Stomach (tissue), 4 donors: Measurements from ENCODE around the gene DNAJC4.

Experiments used
- EP300 ChIP-seq: sonication (generic); formaldehyde crosslinking; IDR thresholded peaks from one replicate; pipeline ENCODE4 v1.6.1; 2017; ENCODE audit warnings: antibody characterized with exemption
- POLR2A ChIP-seq, 4 donors: fragments of 450-650 bp; IDR thresholded peaks; one replicate each; pipeline ENCODE4 v1.6.1; 2016; ENCODE audit warnings: antibody characterized with exemption in 4 of 4, control low read depth in 2 of 4, mild to moderate bottlenecking in 1 of 4, moderate library complexity in 1 of 4
- TF ChIP-seq, protein P1 (sequence below), 7 experiments: fragments of 450-650 bp in 4 of 7; fragments of 200-600 bp in 3 of 7; sonication (generic) in 3 of 7; IDR thresholded peaks; one replicate each; pipeline ENCODE4 v1.5.1; 2016 to 2019; ENCODE audit warnings: antibody characterized with exemption in 7 of 7, control low read depth in 2 of 7, mild to moderate bottlenecking in 1 of 7

- TF ChIP-seq POLR2A (IDR thresholded peaks at IDR 0.05) (no peak), EP300 (no peak)
- TF ChIP-seq, protein P1, sequence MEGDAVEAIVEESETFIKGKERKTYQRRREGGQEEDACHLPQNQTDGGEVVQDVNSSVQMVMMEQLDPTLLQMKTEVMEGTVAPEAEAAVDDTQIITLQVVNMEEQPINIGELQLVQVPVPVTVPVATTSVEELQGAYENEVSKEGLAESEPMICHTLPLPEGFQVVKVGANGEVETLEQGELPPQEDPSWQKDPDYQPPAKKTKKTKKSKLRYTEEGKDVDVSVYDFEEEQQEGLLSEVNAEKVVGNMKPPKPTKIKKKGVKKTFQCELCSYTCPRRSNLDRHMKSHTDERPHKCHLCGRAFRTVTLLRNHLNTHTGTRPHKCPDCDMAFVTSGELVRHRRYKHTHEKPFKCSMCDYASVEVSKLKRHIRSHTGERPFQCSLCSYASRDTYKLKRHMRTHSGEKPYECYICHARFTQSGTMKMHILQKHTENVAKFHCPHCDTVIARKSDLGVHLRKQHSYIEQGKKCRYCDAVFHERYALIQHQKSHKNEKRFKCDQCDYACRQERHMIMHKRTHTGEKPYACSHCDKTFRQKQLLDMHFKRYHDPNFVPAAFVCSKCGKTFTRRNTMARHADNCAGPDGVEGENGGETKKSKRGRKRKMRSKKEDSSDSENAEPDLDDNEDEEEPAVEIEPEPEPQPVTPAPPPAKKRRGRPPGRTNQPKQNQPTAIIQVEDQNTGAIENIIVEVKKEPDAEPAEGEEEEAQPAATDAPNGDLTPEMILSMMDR (IDR thresholded peaks at IDR 0.05) = no peak
Measured at GRCh38 chr11:64232967-64233315, 2.6 kb downstream of the DNAJC4 start.
